HL-60 (cell line): Measurements from ENCODE around the gene DNMT3A.

Experiments
- CTCF ChIP-seq: IDR thresholded peaks from one replicate; pipeline ENCODE4 v1.5.1; 2011; ENCODE audit warnings: low read length, control low read depth, inconsistent platforms; ENCODE audit not compliant: insufficient read depth
- POLR2AphosphoS5 ChIP-seq: IDR thresholded peaks from 2 replicates; pipeline ENCODE4 v1.6.1; 2012; ENCODE audit warnings: low read depth
- REST ChIP-seq: IDR thresholded peaks from 2 replicates; pipeline ENCODE4 v1.6.1; 2012; ENCODE audit warnings: low read depth; ENCODE audit not compliant: insufficient replicate concordance

DNA sequence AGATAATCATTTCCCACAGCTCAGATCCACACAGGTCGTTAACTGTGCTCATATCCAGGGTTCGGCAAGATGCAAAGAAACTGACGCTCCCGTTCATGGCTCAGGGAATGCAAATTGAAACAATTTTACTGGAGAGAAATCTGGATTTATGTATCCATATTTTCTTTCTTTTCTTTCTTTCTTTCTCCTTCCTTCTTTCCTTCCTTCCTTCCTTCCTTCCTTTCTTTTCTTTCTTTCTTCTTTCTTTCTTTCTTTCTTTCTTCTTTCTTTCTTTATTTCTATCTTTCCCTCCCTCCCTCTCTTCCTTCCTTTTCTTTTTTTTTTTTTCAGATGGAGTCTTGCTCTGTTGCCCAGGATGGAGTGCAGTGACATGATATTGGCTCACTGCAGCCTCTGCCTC lies 153.3 kb downstream of the DNMT3A start:
- TF ChIP-seq CTCF (no peak), POLR2AphosphoS5 (no peak), REST (no peak)
